Glutamatergic neuron (in vitro differentiated cells): ENCODE results near the gene CCDC171. TPM values are rescaled to one million over a fixed set of nuclear protein-coding genes. Genes with fewer than 3 reads are reported as not detected.

Experiments used
- DNase-seq: peaks from one replicate; pipeline ENCODE4 v3.0.0; 2022
- H3K27ac Mint-ChIP-seq: one replicate; pipeline ENCODE4 v1.8.0; 2020; ENCODE audit warnings: mild to moderate bottlenecking, mixed read lengths, inconsistent platforms; ENCODE audit not compliant: unreplicated experiment
- H3K27me3 Mint-ChIP-seq: one replicate; pipeline ENCODE4 v1.8.0; 2020; ENCODE audit warnings: mild to moderate bottlenecking, moderate library complexity, mixed read lengths, inconsistent platforms; ENCODE audit not compliant: unreplicated experiment
- H3K36me3 Mint-ChIP-seq: one replicate; pipeline ENCODE4 v1.8.0; 2020; ENCODE audit warnings: mild to moderate bottlenecking, mixed read lengths, inconsistent platforms; ENCODE audit not compliant: unreplicated experiment
- H3K4me1 Mint-ChIP-seq: one replicate; pipeline ENCODE4 v1.8.0; 2020; ENCODE audit warnings: mild to moderate bottlenecking, low read depth, mixed read lengths, inconsistent platforms; ENCODE audit not compliant: unreplicated experiment
- H3K4me3 Mint-ChIP-seq: one replicate; pipeline ENCODE4 v1.8.0; 2020; ENCODE audit warnings: mild to moderate bottlenecking, mixed read lengths, inconsistent platforms; ENCODE audit not compliant: unreplicated experiment
- H3K9me3 Mint-ChIP-seq: one replicate; pipeline ENCODE4 v1.8.0; 2020; ENCODE audit warnings: mild to moderate bottlenecking, moderate library complexity, mixed read lengths, inconsistent platforms; ENCODE audit not compliant: unreplicated experiment
- total RNA-seq: library from RNA; stranded (reverse); fragmentation: NEBNext Ultra II Directional; extraction: Animal tissue kit (Norgen Biotek cat#: 25700); gene quantifications from one replicate; pipeline ENCODE4 v1.2.1, GENCODE V29; 2021; ENCODE audit not compliant: unreplicated experiment
- TF ChIP-seq, protein P1 (sequence below): fragments of 200-600 bp; sonication (generic); IDR thresholded peaks from one replicate; pipeline ENCODE4 v1.5.0; 2021; ENCODE audit not compliant: partially characterized antibody, unreplicated experiment

The CCDC171 gene
- total RNA-seq, 1 donor from 2014 or later: 3.2 TPM

DNA sequence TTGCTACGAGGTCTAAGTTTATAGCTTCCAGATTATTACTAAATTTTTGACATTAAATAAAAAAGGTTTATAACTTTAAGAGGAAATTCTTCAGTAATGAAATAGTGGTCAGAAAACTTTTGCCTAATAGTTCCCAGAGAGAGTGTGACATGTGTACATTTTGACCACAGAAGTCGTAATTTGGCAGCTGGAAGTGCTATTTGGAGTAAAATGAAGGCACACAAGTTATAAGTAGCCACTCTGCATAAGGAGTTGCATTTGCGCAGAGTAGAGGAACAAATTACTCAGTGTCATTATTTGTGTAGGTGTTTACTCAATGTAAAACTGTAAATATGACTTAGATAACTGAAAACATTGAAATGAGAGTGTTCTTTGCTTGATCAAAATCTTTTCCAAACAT, 408.4 kb downstream of the CCDC171 start:
- DNase-seq: no peak
- Mint-ChIP-seq H3K27ac (no peak overlapping the region), H3K27me3 (no peaks in the 10 kb centered on the region), H3K9me3 (no peaks in the 10 kb centered on the region), H3K4me3 (no peak overlapping the region), H3K4me1 (no peaks in the 10 kb centered on the region), H3K36me3 (no peaks in the 10 kb centered on the region)
- TF ChIP-seq, protein P1, sequence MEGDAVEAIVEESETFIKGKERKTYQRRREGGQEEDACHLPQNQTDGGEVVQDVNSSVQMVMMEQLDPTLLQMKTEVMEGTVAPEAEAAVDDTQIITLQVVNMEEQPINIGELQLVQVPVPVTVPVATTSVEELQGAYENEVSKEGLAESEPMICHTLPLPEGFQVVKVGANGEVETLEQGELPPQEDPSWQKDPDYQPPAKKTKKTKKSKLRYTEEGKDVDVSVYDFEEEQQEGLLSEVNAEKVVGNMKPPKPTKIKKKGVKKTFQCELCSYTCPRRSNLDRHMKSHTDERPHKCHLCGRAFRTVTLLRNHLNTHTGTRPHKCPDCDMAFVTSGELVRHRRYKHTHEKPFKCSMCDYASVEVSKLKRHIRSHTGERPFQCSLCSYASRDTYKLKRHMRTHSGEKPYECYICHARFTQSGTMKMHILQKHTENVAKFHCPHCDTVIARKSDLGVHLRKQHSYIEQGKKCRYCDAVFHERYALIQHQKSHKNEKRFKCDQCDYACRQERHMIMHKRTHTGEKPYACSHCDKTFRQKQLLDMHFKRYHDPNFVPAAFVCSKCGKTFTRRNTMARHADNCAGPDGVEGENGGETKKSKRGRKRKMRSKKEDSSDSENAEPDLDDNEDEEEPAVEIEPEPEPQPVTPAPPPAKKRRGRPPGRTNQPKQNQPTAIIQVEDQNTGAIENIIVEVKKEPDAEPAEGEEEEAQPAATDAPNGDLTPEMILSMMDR: no peak

DNA sequence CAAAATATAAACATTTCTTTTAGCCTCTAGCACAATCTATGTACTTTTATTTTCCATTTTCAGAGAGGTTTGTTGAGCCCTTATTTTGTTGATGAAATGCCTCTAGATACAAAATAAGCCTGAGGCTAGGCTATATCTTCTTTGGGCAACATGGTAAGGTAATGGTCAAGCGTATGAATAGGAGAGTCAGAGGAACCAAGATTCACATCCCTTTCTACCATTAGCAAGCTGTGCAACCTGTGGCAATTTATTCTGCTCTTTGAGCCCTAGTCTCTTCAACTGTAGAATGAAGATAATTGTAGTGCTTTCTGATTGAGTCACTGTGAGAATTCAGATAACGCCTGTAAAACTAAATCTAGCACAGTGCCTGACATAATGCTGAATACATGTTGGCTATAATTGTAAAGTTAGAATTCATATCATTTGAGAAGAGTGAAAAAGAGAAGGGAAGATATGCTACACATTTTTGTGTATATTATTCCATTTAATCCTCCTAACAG, 412.5 kb downstream of the CCDC171 start:
- no peaks in the 10 kb centered on the region for H3K27me3 Mint-ChIP-seq
- no peaks in the 10 kb centered on the region for H3K4me1 Mint-ChIP-seq
- no peaks in the 10 kb centered on the region for H3K9me3 Mint-ChIP-seq
- no peak overlapping the region for H3K4me3 Mint-ChIP-seq
- no peak for DNase-seq
- TF ChIP-seq, protein P1: no peak
- H3K27ac Mint-ChIP-seq: no peak overlapping the region
- H3K36me3 Mint-ChIP-seq: no peaks in the 10 kb centered on the region

DNA sequence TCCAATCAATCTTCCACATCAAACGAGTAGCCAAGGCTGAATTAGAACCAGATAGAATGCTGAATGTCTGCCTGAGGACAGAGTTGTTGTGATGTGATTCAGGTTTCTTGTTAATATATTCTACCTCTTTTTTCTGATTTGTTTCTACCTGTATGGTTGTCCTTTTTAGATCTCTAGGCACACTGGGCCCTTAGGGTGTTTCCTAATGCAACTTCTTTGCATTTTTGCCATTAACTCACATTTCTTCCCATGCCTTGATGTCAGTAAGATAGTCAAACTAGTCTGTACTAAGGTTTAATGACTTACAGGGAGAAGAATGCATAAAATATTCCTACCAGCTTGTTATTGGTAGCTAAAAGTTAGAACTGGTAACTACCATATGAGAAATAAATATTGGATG, 413.6 kb downstream of the CCDC171 start:
- no peak for DNase-seq
- no peaks in the 10 kb centered on the region for H3K9me3 Mint-ChIP-seq
- H3K27me3 Mint-ChIP-seq: no peaks in the 10 kb centered on the region
- no peaks in the 10 kb centered on the region for H3K36me3 Mint-ChIP-seq
- H3K4me3 Mint-ChIP-seq: no peak overlapping the region
- TF ChIP-seq, protein P1: no peak
- no peak overlapping the region for H3K27ac Mint-ChIP-seq
- no peaks in the 10 kb centered on the region for H3K4me1 Mint-ChIP-seq

DNA sequence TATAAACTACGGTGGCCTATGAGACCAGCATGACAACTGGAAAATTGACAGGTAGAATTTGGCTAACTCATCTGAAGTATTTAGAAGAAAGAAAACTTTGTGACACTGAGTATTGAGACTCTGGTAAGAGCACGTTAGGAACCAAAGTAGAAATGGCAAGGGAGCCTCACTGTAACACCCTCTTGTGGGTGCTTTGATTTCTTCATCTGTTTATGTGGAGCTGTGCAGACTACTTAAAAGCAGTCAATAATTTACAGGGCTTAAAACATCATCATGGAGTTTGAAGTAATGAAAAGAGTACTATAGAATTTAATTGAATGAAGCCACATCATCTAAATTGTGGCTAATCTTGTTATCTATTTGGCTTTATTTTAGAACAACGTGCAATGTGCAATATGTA, 414.2 kb downstream of the CCDC171 start:
- Mint-ChIP-seq H3K36me3 (no peaks in the 10 kb centered on the region), H3K4me3 (no peak overlapping the region), H3K27ac (no peak overlapping the region), H3K27me3 (no peaks in the 10 kb centered on the region), H3K4me1 (no peaks in the 10 kb centered on the region), H3K9me3 (no peaks in the 10 kb centered on the region)
- TF ChIP-seq, protein P1: no peak
- no peak for DNase-seq

DNA sequence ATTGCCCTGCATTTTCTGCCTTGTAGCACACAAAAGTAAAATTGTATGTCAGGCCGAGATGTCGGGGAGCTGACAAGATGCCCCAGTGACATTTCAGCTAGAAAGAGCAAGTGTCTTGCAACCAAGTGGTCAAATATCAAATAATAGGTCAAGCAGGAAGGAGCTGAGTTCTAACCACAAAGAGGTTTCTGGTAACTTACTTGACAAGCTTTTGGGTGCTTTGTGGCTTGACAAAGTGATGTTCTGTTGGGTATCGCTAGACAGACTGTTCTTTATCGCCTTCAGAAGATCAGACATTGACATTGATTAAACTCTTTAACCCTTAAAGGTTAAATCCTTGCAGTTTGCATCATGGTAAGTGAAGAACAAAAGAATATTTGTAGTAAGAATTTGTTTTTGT, 419.9 kb downstream of the CCDC171 start:
- TF ChIP-seq, protein P1: no peak
- no peaks in the 10 kb centered on the region for H3K4me1 Mint-ChIP-seq
- H3K27ac Mint-ChIP-seq: no peak overlapping the region
- H3K36me3 Mint-ChIP-seq: no peaks in the 10 kb centered on the region
- no peak for DNase-seq
- H3K9me3 Mint-ChIP-seq: no peaks in the 10 kb centered on the region
- H3K27me3 Mint-ChIP-seq: no peaks in the 10 kb centered on the region
- H3K4me3 Mint-ChIP-seq: no peak overlapping the region
